ENCODE results near the gene COQ7.

DNA sequence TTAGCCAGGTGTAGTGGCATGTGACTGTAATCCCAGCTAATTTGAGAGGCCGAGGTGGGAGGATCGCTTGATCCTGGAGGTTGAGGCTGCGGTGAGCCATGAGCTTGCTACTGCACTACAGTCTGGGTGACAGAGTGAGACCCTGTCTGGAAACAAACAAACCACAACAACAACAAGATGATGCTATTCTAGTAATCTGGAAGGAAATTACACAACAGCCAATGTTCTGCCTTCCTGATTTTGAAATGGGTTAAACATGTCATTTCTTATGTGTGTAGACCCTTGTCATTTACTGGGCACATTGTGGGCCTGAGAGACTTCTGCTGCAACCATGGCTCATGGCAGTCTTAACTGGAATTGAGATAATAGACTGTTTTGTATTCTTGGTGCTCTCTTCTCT lies 5.9 kb downstream of the COQ7 start:
- TF ChIP-seq ZNF274 (IDR thresholded peaks at IDR 0.05; ENCODE audit: low read depth, low read length) (no peak), YY1 (IDR thresholded peaks at IDR 0.05; ENCODE audit: insufficient read depth, insufficient read length) (no peak)
